Parathyroid adenoma (tissue), 2 donors: ENCODE results near the gene ZNF317.

ENCODE experiments used
- H2AFZ ChIP-seq: fragments of 300-600 bp; sonication (generic); one replicate; pipeline ENCODE4 v1.7.0; 2017; ENCODE audit warnings: antibody characterized with exemption, mild to moderate bottlenecking
- H3K27ac ChIP-seq: fragments of 300-600 bp; sonication (generic); one replicate; pipeline ENCODE4 v1.7.0; 2017
- H3K27me3 ChIP-seq: fragments of 300-600 bp; sonication (generic); one replicate; pipeline ENCODE4 v1.7.0; 2017; ENCODE audit warnings: low read length; ENCODE audit not compliant: control insufficient read depth, insufficient read depth
- H3K36me3 ChIP-seq: fragments of 300-600 bp; sonication (generic); one replicate; pipeline ENCODE4 v1.7.0; 2017; ENCODE audit warnings: low read length; ENCODE audit not compliant: control insufficient read depth, insufficient read depth
- H3K4me1 ChIP-seq: fragments of 300-600 bp; sonication (generic); one replicate; pipeline ENCODE4 v1.7.0; 2017; ENCODE audit warnings: control low read depth
- H3K4me2 ChIP-seq: fragments of 300-600 bp; sonication (generic); one replicate; pipeline ENCODE4 v1.7.0; 2017; ENCODE audit warnings: low read length
- H3K4me3 ChIP-seq: fragments of 300-600 bp; sonication (generic); one replicate; pipeline ENCODE4 v1.7.0; 2017; ENCODE audit warnings: low read depth, low read length
- H3K79me2 ChIP-seq: fragments of 300-600 bp; sonication (generic); one replicate; pipeline ENCODE4 v1.7.0; 2017; ENCODE audit warnings: control low read depth
- H3K9ac ChIP-seq: fragments of 300-600 bp; sonication (generic); one replicate; pipeline ENCODE4 v1.7.0; 2017; ENCODE audit warnings: mild to moderate bottlenecking
- H3K9me3 ChIP-seq: fragments of 300-600 bp; sonication (generic); one replicate; pipeline ENCODE4 v1.7.0; 2017; ENCODE audit warnings: low read length; ENCODE audit not compliant: control insufficient read depth
- CTCF ChIP-seq: fragments of 300-600 bp; sonication (generic); IDR thresholded peaks from one replicate; pipeline ENCODE4 v1.7.0; 2017; ENCODE audit warnings: antibody characterized with exemption, mild to moderate bottlenecking
- donor health status: primary hyperparathyroidism.

Gene ZNF317

GRCh38 chr19:9116547-9116946 is 23.6 kb upstream of the ZNF317 start:
- no peak for TF ChIP-seq CTCF
- H3K9ac ChIP-seq, result no peak overlapping the region

GRCh38 chr19:9126900-9127405 is 13.2 kb upstream of the ZNF317 start, which contains the start of gene OR7G3:
TSS of gene OR7G3 (minus strand) at chr19:9126950. CDS start at chr19:9126950, 0 bp downstream.
- Histone ChIP-seq H2AFZ (no peak within 1 kb of the TSS), H3K4me2 (no peak within 1 kb of the TSS), H3K9me3 (no peaks in the 10 kb centered on the region), H3K4me3 (no peak within 1 kb of the TSS), H3K36me3 (no peaks in the 10 kb centered on the region), H3K27ac (no peak within 1 kb of the TSS), H3K79me2 (no peaks in the 10 kb centered on the region), H3K9ac (no peak within 1 kb of the TSS), H3K27me3 (no peaks in the 10 kb centered on the region), H3K4me1 (no peaks in the 10 kb centered on the region)
- TF ChIP-seq CTCF, result no peak

More at GRCh38 chr19:9116547-9116946, 23.6 kb upstream of the ZNF317 start:
- no peak overlapping the region for H2AFZ ChIP-seq
- no peaks in the 10 kb centered on the region for H3K27me3 ChIP-seq
- no peaks in the 10 kb centered on the region for H3K79me2 ChIP-seq
- no peak overlapping the region for H3K4me2 ChIP-seq
- no peak overlapping the region for H3K4me3 ChIP-seq
- no peak overlapping the region for H3K27ac ChIP-seq
- no peaks in the 10 kb centered on the region for H3K36me3 ChIP-seq
- H3K9me3 ChIP-seq, result no peaks in the 10 kb centered on the region
- no peaks in the 10 kb centered on the region for H3K4me1 ChIP-seq

GRCh38 chr19:9128171-9128570 is 12.0 kb upstream of the ZNF317 start:
- no peak overlapping the region for H3K27ac ChIP-seq
- H3K36me3 ChIP-seq, result no peaks in the 10 kb centered on the region
- no peaks in the 10 kb centered on the region for H3K27me3 ChIP-seq
- H2AFZ ChIP-seq, result no peak overlapping the region
- H3K4me1 ChIP-seq, result no peaks in the 10 kb centered on the region
- H3K4me3 ChIP-seq, result no peak overlapping the region
- no peak overlapping the region for H3K9ac ChIP-seq
- no peak for TF ChIP-seq CTCF
- H3K4me2 ChIP-seq, result no peak overlapping the region
- H3K79me2 ChIP-seq, result no peaks in the 10 kb centered on the region
- no peaks in the 10 kb centered on the region for H3K9me3 ChIP-seq

GRCh38 chr19:9130965-9131364 is 9.2 kb upstream of the ZNF317 start:
- H3K9ac ChIP-seq, result no peak overlapping the region
- TF ChIP-seq CTCF, result no peak
- no peaks in the 10 kb centered on the region for H3K27me3 ChIP-seq
- no peak overlapping the region for H2AFZ ChIP-seq
- H3K9me3 ChIP-seq, result no peaks in the 10 kb centered on the region
- H3K4me1 ChIP-seq, result no peaks in the 10 kb centered on the region
- H3K27ac ChIP-seq, result no peak overlapping the region
- H3K4me2 ChIP-seq, result no peak overlapping the region
- H3K79me2 ChIP-seq, result no peaks in the 10 kb centered on the region
- H3K36me3 ChIP-seq, result no peaks in the 10 kb centered on the region
- H3K4me3 ChIP-seq, result no peak overlapping the region

GRCh38 chr19:9132422-9132821 is 7.8 kb upstream of the ZNF317 start:
- Histone ChIP-seq H3K4me3 (no peak overlapping the region), H3K27me3 (no peaks in the 10 kb centered on the region), H3K9ac (no peak overlapping the region), H3K36me3 (no peaks in the 10 kb centered on the region), H2AFZ (no peak overlapping the region), H3K9me3 (no peaks in the 10 kb centered on the region), H3K27ac (no peak overlapping the region), H3K4me2 (no peak overlapping the region), H3K4me1 (no peaks in the 10 kb centered on the region), H3K79me2 (no peaks in the 10 kb centered on the region)
- TF ChIP-seq CTCF, result no peak
